DMS79 (cell line): Measurements from ENCODE around the gene DNAJC5G.

Experiments used
- DNase-seq: peaks from one replicate; lab custom pipeline; 2025; lab: John Stamatoyannopoulos, UW

DNAJC5G gene, protein sequence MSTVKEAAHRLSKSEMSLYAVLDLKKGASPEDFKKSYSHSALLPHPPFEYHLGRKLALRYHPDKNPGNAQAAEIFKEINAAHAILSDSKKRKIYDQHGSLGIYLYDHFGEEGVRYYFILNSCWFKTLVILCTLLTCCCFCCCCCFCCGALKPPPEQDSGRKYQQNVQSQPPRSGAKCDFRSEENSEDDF

DNA sequence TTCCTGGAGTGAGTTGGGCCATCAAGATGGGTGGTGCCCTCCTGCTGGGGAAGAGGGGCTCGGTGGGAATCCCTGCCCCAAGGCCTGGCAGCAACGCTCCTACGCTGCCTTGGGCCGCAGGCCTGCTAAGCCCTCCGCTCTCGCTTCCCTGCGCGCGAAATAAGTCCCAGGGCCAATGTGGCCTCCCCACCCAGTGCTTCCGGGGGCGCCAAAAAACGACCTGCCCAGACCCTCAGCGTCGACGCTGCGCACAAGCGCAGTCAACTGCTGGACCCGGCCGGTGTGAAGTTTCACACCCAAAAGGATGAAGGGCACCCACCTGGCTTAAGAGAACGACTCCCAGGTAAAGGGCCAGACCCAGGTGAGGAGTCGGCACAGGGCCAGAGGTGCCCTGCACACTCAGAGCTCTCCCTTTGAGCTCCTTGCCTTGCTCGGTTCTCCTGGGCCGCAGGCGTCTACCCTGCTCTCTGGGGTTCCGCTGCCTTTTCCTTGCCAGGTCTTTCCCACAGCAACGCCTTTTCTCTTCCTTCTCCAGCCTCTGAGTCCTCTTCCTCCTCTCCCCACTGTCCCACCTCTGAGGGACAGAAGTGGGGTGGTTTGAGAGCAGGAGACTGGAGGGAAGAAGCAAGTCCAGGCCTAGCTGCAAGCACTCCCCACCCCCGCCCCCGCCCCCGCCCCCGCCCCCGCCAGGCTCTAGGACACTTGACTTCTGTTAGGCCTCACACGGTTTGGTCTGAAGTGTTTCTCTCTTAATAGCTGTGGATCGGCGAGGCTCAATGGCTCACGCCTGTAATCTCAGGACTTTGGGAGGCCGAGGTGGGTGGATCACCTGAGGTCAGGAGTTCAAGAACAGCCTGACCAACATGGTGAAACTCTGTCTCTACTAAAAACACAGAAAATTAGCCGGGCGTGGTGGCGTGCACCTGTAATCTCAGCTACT lies at the start of gene DNAJC5G:
Gene DNAJC5G, plus strand, starts transcription at position 223 of the 940 bp plus-strand sequence. CDS start 1,296 bp downstream, outside the sequence.
- no peak for DNase-seq

DNA sequence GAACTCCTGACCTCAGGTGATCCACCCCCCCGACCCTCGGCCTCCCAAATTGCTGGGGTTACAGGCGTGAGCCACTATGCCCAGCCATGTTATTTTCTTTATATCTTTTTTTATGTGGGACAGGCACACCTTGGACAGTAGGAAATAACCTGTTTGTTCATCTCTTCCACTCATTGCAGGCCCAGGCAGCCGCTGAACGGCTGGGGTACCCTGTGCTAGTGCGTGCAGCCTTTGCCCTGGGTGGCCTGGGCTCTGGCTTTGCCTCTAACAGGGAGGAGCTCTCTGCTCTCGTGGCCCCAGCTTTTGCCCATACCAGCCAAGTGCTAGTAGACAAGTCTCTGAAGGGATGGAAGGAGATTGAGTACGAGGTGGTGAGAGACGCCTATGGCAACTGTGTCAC lies 49.7 kb upstream of the DNAJC5G start:
- DNase-seq, result no peak

DNA sequence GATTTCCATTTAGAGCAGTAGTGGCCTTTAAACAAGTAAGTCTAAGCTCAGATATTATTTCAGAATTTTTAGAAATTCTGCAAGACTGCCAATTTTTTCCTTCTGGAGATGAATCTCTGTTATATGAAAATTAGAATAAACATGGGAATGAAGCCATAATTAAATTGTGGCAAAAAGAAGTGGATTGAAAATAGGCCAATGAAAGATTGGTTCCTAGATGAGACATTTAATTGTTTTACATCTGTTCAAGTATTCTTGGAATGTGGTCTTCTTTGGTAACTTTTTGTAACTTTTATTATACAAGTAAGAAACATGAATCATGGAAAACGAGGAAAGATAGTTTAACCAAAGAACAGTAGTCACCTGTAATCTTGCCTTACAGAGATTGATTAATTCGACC lies 47.7 kb upstream of the DNAJC5G start:
- no peak for DNase-seq

DNA sequence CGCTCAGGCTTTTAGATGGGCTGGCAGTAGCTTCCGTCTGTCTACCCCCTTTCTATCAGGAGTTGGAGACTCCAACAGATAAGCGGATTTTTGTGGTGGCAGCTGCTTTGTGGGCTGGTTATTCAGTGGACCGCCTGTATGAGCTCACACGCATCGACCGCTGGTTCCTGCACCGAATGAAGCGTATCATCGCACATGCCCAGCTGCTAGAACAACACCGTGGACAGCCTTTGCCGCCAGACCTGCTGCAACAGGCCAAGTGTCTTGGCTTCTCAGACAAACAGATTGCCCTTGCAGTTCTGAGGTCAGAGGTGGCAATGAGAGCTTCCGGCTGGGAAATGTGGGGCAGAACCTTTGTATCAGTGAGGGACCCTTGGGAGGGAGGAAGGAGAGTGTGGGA lies 43.3 kb upstream of the DNAJC5G start:
- no peak for DNase-seq

DNA sequence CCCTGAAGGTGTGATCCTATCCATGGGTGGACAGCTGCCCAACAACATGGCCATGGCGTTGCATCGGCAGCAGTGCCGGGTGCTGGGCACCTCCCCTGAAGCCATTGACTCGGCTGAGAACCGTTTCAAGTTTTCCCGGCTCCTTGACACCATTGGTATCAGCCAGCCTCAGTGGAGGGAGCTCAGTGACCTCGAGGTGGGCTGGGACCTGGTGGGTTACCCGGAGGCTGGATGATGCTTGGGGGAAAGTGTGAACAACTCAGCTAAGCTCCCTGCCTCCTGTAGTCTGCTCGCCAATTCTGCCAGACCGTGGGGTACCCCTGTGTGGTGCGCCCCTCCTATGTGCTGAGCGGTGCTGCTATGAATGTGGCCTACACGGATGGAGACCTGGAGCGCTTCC lies 41.9 kb upstream of the DNAJC5G start:
- DNase-seq, result no peak

DNA sequence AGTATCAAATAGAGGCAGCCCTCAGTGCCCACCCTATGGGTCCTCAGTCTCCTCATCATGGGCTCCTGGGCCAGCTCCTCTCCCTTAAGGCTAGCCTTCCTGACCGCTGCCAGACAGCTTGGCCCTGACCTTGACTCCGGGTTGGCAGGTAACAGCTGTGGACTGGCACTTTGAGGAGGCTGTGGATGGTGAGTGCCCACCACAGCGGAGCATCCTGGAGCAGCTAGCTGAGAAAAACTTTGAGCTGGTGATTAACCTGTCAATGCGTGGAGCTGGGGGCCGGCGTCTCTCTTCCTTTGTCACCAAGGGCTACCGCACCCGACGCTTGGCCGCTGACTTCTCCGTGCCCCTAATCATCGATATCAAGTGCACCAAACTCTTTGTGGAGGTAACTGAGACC lies 39.1 kb upstream of the DNAJC5G start:
- no peak for DNase-seq

DNA sequence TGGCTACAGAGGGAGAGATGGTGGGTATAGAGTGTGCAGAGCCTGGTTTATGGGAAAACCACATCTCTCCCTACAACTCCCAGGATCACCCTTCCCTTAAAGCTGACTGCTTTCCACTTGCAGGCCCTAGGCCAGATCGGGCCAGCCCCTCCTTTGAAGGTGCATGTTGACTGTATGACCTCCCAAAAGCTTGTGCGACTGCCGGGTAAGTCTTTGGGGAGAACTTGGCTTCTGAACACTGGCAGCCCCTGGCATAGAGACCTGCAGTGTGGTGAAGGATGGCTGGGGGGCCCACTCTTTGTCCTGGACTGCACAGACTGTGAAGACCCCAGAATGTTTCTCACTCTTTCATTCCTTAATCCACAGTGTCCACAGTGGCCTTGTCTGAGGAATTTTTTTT lies 38.6 kb upstream of the DNAJC5G start:
- no peak for DNase-seq

DNA sequence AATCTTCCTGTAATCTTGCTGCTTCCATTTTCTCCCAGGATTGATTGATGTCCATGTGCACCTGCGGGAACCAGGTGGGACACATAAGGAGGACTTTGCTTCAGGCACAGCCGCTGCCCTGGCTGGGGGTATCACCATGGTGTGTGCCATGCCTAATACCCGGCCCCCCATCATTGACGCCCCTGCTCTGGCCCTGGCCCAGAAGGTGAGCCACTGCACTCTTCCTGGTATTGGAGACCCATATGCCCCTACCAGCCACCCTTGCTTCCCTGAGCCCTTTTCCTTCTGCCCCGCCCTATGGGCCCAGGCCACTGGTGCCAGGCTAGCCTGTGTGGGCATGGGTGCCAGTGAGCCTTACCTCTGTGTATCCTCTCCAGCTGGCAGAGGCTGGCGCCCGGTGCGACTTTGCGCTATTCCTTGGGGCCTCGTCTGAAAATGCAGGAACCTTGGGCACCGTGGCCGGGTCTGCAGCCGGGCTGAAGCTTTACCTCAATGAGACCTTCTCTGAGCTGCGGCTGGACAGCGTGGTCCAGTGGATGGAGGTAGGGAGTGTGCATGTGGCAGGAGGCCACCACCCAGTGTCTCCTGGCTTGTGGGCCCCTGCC lies 37.8 kb upstream of the DNAJC5G start:
- no peak for DNase-seq

DNA sequence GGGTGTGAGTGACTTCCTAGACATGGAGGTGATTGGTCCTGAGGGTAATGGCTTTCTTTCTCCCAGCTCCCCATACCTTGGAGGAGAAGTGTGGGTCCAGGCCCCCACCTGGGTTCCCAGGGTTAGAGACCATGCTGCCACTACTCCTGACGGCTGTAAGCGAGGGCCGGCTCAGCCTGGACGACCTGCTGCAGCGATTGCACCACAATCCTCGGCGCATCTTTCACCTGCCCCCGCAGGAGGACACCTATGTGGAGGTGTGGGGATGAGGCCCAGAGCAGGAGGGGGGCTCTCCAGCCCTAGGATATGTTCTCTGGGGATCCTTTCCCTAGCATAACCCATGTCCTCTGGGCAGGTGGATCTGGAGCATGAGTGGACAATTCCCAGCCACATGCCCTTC lies 36.3 kb upstream of the DNAJC5G start:
- DNase-seq, result no peak

DNA sequence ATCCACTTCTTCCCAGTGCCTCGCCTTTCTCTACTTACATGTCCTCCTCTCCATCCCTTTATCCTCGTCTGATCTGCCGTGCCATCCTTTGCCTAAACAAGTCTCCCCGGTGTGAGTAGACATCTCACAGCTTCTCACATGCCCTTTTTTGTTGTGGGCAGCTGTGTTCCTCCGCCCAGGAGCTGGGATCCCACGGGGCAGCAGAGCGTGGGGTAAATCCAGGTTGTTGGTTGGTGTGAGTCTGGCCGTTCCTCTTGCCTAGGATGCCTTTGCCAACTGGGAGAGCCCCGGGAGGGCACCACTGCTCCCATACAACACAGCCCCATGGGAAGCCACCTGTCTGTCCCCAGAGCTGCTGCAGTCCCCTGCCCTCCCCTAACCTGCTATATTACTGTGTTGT lies 34.8 kb upstream of the DNAJC5G start:
- DNase-seq, result no peak

DNA sequence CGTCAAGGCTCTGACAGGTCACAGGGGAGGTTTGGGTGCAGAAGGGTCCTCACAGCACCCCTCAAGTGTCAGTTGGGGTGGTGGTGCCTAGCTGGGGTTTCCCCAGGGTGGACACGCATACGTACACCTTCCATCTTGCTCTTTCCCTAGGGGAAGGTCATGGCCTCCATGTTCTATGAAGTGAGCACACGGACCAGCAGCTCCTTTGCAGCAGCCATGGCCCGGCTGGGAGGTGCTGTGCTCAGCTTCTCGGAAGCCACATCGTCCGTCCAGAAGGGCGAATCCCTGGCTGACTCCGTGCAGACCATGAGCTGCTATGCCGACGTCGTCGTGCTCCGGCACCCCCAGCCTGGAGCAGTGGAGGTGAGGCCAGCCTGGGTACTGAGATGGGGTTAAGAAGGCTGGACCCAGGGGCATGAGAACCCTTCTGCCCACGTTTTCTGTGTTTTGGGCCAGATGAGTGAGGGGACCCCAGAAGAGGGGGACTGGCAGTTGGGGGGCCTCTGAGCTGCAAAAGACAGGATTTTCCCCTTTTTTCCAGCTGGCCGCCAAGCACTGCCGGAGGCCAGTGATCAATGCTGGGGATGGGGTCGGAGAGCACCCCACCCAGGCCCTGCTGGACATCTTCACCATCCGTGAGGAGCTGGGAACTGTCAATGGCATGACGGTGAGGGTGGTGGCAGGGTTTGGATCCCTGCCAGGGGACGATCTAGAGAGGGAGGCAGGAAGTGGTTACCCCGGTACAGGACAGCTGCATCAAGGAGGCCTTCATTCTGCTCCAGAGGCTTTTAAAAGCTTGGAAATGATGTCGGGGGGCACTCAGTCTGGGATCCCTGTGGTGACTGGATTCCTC lies 33.2 kb upstream of the DNAJC5G start:
- no peak for DNase-seq

DNA sequence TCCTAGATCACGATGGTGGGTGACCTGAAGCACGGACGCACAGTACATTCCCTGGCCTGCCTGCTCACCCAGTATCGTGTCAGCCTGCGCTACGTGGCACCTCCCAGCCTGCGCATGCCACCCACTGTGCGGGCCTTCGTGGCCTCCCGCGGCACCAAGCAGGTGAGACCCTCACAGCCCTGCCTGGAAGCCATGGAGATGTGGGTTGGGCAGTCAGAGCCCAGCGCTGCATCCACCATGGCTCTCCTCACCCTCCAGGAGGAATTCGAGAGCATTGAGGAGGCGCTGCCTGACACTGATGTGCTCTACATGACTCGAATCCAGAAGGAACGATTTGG lies 32.6 kb upstream of the DNAJC5G start:
- DNase-seq, result no peak

DNA sequence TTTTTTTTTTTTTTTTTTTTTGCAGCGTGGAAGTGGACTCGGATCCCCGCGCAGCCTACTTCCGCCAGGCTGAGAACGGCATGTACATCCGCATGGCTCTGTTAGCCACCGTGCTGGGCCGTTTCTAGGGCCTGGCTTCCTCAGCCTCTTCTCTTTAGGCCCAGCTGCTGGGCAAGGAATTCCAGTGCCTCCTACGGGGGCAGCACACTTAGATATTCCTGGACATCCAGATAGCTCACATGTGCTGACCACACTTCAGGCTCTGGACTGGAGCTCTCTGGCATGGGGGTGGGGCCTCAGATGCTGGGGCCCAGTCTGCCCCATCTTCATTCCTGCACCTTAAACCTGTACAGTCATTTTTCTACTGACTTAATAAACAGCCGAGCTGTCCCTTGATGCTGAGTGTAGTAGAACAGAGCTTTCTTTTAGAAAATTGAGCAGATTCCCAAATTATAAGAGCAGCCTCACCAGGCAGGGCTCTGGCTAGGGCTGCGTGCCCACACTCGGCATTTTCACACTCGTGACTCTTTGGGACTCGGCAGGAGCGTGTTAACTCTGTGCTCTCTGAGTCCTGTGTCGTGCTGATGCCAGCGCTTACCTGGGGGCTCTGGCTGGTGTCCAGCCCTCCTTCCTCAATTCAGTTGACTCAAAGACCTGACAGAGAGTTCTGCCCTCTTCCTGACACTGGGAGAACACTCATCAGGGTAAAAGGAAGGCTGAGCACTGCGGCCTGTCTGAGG lies 31.7 kb upstream of the DNAJC5G start:
- no peak for DNase-seq

DNA sequence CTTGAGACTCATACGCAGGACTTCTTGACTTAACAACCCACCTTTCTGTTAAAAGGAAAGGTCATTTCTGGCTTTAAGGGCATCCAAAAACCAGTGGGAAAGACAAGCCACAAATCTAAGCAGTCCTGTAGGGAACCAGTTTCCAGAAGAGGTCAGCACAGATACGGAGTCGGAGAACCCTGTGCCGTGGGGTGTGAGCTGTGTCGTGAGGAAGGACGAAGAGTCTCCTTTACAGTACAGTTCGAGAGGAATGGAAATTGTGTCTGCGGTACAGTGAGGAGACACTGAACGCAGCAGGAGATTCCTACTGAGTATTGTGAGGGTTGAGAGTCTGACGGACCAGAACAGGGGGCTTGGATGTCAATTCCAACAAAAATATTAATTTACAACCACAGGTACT lies 30.1 kb upstream of the DNAJC5G start:
- DNase-seq, result no peak

DNA sequence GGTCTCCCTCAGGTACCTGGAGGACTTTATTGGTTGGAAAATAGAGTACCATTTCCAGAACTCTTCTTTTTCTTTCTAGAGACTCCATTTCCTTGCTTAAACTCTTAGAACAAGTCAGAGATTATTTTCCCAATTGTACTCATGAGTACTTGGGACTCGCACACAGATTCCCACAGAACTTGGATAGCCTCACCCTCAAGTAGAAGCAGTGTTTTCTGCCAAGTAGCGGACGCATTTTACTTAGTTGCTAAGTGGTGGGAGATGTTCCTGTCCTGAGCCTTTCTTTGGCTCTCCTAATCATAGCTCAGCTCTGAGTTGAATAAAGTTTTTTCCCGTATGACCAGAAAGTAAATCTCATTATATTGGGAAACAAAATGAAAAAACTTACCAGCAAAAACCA lies 29.6 kb upstream of the DNAJC5G start:
- DNase-seq, result no peak

DNA sequence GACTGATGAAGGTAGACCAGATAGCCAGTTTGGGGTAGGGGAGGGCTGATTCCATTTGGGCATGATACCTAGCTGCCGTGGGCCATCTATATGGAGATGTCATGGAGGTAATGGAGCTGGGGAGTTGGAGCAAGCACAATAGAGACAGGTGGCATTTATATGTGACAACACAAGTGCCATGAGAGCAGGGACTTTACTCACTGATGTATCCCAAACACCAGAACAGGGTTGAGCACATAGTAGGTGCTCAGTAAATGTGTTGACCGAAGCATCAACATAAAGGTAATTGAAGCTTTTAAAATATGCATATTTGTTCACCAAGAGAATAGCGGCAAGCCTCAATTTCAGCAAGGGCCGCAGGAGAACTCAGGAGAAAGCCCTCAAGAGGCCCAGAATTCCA lies 27.3 kb upstream of the DNAJC5G start:
- no peak for DNase-seq

DNA sequence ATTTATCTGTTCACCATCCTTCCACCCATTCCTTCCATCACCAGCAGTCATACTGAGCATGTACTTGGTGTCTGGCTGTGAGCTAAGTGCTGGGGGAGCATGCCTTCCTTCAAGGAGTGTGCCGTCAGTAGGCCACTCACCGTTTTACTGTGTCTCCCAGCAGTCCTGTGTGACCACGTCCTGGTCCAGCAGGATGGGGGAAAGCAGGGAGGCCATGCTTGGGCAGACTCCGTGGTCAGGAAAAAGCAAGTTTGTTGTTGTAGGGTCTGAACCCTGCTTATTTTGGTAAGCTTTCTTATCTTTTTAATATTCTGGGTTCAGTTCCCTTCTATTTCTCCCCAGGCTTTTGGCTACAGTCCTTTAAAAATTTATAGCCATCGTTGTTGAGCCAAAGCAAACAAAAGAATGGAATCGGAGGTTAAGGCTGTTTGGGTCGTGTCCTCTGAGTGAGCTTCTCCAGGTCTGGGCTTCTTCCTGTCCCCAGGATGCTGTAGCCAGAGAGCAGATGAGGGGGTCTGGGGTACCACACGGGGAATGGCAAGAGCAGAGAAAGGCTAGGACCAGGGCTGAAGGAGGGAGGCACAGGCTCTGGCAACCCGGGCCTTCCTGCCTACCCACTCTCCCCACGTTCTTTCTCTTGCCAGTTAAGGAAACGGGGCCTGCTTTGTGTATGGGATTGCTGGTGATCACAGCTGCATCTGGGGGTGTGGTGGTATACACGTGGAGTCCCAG lies 25.9 kb upstream of the DNAJC5G start:
- DNase-seq, result no peak

DNA sequence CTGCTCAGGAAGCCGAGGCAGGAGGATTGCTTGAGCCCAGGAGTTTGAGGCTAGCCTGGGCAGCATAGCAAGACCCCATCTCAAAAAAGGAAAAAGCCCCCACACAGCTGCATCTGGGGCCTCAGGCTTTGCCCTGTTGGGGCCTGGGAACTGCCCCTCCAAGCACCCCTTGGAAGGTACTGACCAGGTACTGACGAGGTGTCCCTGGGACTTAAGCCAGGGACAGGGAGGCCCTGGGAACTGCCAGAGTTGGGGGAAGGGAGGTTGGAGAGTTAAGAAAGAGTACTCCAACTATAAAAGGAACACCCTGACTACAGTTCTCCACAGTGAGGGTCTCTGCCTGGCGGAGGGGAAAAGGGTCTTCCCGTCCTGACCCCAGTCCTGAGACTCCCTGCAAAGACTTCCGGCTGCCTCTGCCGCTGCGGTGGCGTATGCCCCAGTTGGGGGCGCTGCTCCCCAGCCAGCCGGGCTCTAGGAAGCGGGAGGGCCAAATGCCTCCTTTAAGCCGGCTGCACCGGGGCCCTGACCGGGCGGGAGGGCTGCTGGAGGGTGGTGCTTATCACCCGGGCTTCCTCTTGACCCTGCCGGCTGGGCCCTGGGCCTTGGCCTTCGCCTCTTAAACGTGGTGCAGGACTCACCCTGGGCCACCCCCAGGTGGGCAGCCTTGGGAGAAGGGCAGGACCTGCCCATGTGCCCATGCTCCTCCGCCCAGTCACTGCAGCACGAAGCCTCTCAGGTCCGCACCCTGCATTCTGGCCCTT lies 25.2 kb upstream of the DNAJC5G start:
- DNase-seq, result no peak

DNA sequence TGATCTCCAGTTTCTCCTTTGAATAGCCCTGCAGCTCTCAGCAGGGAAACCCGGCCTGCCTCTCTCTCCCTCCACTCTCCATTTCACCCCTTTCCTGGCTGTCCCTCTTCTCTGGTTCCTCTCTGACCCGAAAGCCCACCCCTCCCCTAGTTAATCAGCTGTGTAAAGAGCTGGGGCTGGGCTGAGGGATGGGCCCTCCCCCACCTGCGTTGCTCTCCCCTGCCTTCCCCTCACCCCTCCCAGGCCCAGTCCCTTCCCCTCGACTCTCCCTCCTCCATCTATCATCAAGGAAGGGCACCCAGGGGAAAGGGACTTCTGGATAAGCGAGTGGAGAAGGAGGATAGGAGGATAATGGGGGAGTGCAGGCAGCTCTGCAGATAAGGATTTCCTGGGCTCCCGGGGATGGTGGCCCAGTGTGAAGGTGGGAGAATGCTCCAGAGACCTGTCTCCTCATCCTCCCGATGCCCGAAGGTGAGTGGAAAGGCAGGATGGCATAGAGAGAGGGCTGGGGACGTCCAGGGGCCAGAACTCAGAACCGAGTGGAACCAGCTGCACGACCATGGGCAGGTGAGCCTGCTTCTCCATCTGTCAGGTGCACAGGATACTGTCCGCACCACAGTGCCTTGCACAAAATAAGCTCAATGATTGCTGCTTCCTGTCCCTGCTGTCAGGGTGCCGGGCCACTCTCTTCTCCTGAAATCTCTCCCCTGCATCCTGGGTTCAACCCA lies 24.4 kb upstream of the DNAJC5G start:
- no peak for DNase-seq

DNA sequence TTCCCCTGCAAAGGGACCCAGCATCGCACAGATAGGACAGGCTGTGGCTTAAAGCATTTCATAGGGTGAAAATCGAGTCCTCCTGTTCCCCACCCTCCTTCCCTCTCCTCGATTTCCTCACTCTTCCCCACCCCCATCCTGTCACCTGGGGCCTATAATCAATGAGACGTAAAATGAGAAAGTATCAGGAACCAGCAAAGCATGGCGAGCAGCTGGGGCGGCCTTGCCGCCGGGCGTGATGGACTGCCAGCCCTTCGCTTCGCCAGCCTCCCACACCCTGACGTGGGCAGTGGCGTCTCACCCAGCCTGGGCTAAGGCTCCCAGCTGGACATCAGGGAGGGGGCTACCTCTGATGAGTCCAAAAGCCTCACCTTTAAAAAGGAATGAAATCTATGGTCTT lies 23.5 kb upstream of the DNAJC5G start:
- no peak for DNase-seq
